Endothelial cell of umbilical vein (primary cell): ENCODE data around the gene ZRANB1.

ENCODE experiments used
- CTCF ChIP-seq, 2 donors: IDR thresholded peaks; 1 replicate in 1 of 2; 2 replicates in 1 of 2; pipeline ENCODE4 v1.5.1; 2011; ENCODE audit warnings: low read length in 2 of 2, mild to moderate bottlenecking in 2 of 2, moderate library complexity in 2 of 2, control low read depth in 1 of 2, inconsistent platforms in 1 of 2, low read depth in 1 of 2; ENCODE audit not compliant: insufficient read depth in 1 of 2; ENCODE audit errors: extremely low read depth in 1 of 2
- MYC ChIP-seq: IDR thresholded peaks from one replicate; pipeline ENCODE4 v1.6.1; 2011; ENCODE audit warnings: mild to moderate bottlenecking, low read depth, low read length

DNA sequence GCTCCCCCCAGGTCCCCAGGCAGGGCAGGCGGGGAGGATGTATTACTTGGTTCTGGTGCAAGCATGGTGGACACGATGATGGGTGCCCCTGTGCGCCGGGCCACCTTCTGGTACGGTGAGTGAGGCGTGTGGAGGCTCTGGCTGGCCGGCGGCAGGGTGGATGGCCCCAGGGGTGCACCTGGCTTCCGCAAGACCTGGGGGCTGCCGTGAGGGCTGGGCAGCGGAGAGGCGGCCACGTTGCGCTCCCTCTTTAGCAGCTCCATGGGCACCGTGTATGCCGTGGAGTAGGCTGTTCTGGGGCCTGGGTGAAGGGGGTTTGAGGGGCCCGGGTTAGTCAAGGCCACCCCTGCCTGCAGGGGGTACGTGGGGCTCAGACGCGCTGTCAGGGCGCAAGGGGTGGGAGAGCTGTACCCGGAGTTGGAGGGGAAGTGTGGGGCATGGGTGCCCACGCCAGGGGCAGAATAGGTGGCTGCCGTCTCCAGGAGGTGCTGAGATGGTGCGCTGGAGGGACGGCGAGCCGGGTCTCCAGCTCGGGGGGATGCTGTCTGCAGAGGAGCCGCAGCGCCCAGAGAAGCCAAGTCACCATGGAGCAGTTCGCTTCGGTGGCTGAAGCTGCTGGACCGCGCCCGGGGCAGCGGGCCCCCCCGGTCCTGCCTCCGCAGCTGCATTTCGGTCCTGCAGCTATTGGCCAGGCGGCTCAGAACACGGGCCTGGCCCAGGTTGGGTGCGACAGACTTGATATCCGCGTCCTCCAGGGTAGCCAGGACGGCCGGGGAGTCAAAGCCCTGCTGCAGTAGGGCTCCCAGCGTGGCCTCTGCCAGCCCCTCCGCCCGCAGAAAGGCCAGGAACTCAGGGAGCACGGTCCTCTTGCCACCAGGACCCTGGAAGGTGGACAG is 84.4 kb downstream of the ZRANB1 start:
- TF ChIP-seq MYC (no peak), CTCF (IDR thresholded peaks at IDR 0.05; ENCODE audit: extremely low read depth in 1 of 2, insufficient read depth in 1 of 2, low read depth in 1 of 2, low read length in 2 of 2) (no peak)
